HG03520 (cell line): ENCODE measurements around the gene ANLN.
"Not testable (repeated sequence)": the region's sequence is repeated elsewhere in the genome, so short reads cannot be mapped to it uniquely, and the experiment has no call there.

ENCODE experiments used
- ATAC-seq: cut with Tn5 transposase; IDR thresholded peaks from one replicate; pipeline ENCODE4 v1.9.1; 2021; ENCODE audit warnings: mild to moderate bottlenecking, moderate library complexity; ENCODE audit not compliant: unreplicated experiment

ANLN gene

GRCh38 chr7:36370046-36370445, 19.6 kb upstream of the ANLN start:
- no peak for ATAC-seq

- no peak for ATAC-seq
Observed at GRCh38 chr7:36372156-36372555, 17.5 kb upstream of the ANLN start.

- ATAC-seq, result not testable (repeated sequence)
Observed at GRCh38 chr7:36378555-36378954, 11.1 kb upstream of the ANLN start.

GRCh38 chr7:36379831-36380504, 9.7 kb upstream of the ANLN start:
- ATAC-seq, result no peak

- ATAC-seq, result no peak
Observed at GRCh38 chr7:36381056-36381455, 8.6 kb upstream of the ANLN start.

GRCh38 chr7:36383284-36383683, 6.4 kb upstream of the ANLN start:
- not testable (repeated sequence) for ATAC-seq

- ATAC-seq, result not testable (repeated sequence)
Observed at GRCh38 chr7:36385646-36386045, 4.0 kb upstream of the ANLN start.

- ATAC-seq, result no peak
Observed at GRCh38 chr7:36387435-36388231, 2.0 kb upstream of the ANLN start.

- ATAC-seq, result no peak
Observed at GRCh38 chr7:36388423-36388822, 1.2 kb upstream of the ANLN start.

GRCh38 chr7:36390199-36391090, 783 bp downstream of the ANLN start:
- peak; percentile 33 for ATAC-seq

GRCh38 chr7:36391436-36392198, 2.0 kb downstream of the ANLN start:
- ATAC-seq, result peak; percentile 48

- no peak for ATAC-seq
Observed at GRCh38 chr7:36393826-36394225, 4.2 kb downstream of the ANLN start.

- ATAC-seq, result no peak
Observed at GRCh38 chr7:36395171-36395894, 5.7 kb downstream of the ANLN start.

GRCh38 chr7:36396150-36396549, 6.5 kb downstream of the ANLN start:
- no peak for ATAC-seq

GRCh38 chr7:36400036-36400435, 10.4 kb downstream of the ANLN start:
- no peak for ATAC-seq

- ATAC-seq, result no peak
Observed at GRCh38 chr7:36400606-36401005, 10.9 kb downstream of the ANLN start.

- ATAC-seq, result no peak
Observed at GRCh38 chr7:36403452-36403851, 13.8 kb downstream of the ANLN start.

- no peak for ATAC-seq
Observed at GRCh38 chr7:36404639-36405408, 15.2 kb downstream of the ANLN start.

- ATAC-seq, result no peak
Observed at GRCh38 chr7:36405409-36405803, 15.7 kb downstream of the ANLN start.
